Measurements from ENCODE around the gene CYTH3.
"Not testable (repeated sequence)": the region's sequence is repeated elsewhere in the genome, so short reads cannot be mapped to it uniquely, and the experiment has no call there.

Gene CYTH3

GRCh38 chr7:6154542-6155404 is 117.7 kb downstream of the CYTH3 start:
- in situ Hi-C loops (cut with MboI; ENCODE audit: low sequenced_read_pairs) = no loop called here

DNA sequence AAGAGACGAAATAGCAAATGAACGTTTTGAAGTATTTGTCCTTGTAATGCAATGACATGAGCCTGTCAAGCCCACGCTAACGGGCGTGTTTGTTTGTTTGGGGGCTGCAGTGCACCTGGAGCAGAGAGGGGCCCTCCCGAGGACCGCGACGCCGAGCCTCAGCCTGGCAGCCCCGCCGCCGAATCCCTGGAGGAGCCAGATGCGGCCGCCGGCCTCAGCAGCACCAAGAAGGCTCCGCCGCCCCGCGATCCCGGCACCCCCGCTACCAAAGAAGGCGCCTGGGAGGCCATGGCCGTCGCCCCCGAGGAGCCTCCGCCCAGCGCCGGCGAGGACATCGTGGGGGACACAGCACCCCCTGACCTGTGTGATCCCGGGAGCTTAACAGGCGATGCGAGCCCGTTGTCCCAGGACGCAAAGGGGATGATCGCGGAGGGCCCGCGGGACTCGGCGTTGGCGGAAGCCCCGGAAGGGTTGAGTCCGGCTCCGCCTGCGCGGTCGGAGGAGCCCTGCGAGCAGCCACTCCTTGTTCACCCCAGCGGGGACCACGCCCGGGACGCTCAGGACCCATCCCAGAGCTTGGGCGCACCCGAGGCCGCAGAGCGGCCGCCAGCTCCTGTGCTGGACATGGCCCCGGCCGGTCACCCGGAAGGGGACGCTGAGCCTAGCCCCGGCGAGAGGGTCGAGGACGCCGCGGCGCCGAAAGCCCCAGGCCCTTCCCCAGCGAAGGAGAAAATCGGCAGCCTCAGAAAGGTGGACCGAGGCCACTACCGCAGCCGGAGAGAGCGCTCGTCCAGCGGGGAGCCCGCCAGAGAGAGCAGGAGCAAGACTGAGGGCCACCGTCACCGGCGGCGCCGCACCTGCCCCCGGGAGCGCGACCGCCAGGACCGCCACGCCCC is 118.5 kb downstream of the CYTH3 start:
- in situ Hi-C loops (cut with MboI; ENCODE audit: low sequenced_read_pairs) = no loop called here

- in situ Hi-C loops (cut with MboI; ENCODE audit: low sequenced_read_pairs) = no loop called here
Measured at GRCh38 chr7:6151994-6152735, 120.3 kb downstream of the CYTH3 start.

GRCh38 chr7:6151527-6151926 is 120.9 kb downstream of the CYTH3 start:
- in situ Hi-C loops (cut with MboI; ENCODE audit: low sequenced_read_pairs) = not testable (repeated sequence)

DNA sequence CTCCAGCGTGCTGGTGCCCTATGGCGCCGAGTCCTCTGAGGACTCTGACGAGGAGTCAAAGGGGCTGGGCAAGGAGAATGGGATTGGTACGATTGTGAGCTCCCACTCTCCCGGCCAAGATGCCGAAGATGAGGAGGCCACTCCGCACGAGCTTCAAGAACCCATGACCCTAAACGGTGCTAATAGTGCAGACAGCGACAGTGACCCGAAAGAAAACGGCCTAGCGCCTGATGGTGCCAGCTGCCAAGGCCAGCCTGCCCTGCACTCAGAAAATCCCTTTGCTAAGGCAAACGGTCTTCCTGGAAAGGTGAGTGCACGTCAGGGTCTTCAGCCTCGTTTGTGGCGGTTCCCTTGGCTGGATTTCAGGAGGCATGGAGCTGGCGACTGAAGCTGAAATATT is 122.4 kb downstream of the CYTH3 start:
- in situ Hi-C loops (cut with MboI; ENCODE audit: low sequenced_read_pairs) = no loop called here

DNA sequence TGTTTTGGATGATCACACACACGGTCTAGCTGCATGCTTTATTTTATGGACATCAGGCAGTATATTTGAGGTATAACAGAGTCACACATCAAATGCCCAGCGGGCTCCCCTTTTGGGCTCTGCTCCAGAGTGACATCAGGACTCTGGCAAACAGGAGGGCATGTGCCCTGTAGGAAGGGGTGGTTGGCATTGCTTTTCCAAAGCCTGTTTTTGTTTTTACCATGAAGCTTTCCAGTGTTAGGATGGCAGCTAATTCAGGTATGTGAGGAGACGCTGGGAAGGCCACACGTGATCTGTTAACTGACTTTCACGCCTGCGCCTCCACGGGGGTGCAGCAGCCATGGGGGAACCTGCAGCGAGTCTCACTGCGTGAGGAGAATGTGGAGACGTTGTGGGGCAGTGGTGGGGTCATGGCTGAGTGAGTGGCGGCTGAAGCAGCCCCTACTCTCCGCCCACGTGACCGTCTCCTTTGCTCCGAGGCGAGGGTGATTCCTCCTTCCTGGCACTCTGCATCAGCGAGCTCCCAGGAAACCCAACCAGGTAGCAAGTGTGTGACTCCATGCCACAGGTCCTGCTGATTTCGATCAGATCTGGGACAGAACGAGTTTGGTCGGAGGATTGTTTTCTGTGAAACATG is 123.6 kb downstream of the CYTH3 start:
- in situ Hi-C loops (cut with MboI; ENCODE audit: low sequenced_read_pairs) = no loop called here

GRCh38 chr7:6147627-6148026 is 124.8 kb downstream of the CYTH3 start:
- in situ Hi-C loops (cut with MboI; ENCODE audit: low sequenced_read_pairs) = no loop called here

- in situ Hi-C loops (cut with MboI; ENCODE audit: low sequenced_read_pairs) = no loop called here
Measured at GRCh38 chr7:6146666-6147065, 125.8 kb downstream of the CYTH3 start.

- in situ Hi-C loops (cut with MboI; ENCODE audit: low sequenced_read_pairs) = no loop called here
Measured at GRCh38 chr7:6143997-6144396, 128.4 kb downstream of the CYTH3 start.

DNA sequence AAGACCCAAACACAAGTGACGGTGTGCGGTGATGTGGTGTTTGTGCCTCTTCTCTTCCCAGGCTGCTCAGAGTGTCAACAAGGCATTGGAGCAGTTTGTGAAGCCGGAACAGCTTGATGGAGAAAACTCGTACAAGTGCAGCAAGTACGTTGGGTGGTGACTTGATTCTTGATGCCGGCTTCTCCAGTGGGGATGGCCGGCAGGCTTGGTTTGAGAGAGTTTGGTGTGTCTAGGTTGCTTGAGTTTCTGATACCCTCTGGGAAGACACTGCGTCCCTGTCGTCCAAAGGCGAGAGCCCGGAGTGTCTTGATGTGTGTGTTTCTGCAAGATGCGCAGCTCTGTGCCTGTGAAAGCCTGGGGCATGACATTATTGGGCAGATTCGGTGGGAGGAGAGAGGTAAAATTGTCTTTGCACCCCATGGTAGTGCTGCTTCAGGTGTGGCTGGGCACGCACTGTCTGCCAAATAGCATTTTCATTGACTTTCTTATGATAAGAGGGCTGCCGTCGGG is 129.5 kb downstream of the CYTH3 start:
- in situ Hi-C loops (cut with MboI; ENCODE audit: low sequenced_read_pairs) = no loop called here

DNA sequence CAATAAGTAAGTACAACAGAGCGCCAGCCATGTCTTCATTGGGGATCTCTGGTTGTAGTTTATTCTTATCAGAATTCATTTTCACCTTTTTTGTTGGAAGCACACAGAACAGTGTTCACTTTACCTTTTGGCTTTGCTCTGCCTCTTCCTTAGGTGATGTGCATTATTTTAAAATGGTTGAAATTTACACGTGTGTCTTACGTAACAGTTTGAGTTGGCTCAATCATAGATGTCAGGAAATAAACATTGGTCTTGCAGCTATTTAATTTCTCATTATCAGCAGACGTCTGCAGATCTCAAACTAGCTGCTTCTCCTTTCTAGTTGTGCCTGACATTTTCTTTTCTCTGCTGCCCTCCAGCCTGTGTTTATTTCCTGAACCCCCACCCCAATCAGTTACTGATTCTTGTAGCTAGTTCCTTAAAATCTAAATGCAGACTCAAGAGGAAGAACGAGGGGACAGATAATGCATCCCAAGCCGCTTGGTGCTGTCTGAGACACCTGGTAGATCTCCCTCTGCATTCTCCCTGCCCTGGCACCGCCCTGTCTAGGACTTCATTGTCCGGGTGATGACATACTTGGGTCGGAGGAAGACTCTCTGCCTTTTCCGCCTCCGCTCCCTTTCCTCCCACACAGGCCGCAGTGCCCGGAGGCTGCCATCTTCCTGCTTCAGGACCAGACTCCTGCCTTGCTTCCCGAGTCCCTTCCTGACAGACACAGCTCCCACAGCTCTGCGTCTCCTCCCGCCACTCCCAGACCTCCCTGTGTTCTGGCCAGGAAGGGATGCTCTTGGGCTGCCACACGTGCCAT is 133.0 kb downstream of the CYTH3 start:
- in situ Hi-C loops (cut with MboI; ENCODE audit: low sequenced_read_pairs) = no loop called here

DNA sequence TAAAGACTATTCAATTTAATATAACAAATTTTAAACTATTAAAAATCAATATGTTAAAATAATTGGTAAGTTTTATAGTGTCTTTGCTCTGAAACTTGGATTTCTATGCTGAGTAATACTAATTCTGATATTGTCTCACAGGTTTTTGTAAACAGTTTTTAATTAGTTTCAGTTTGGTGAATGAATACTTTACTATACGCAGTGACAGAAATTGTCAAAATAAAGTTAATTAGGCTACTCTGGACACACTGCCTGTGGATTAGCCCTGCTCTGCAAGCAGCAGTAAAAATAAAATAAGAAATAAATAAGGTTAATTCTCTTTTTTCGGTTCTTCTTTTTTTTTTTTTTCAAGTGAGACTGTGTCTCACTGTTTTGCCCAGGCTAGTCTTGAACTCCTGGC is 135.9 kb downstream of the CYTH3 start:
- in situ Hi-C loops (cut with MboI; ENCODE audit: low sequenced_read_pairs) = no loop called here

GRCh38 chr7:6133249-6133648 is 139.2 kb downstream of the CYTH3 start:
- in situ Hi-C loops (cut with MboI; ENCODE audit: low sequenced_read_pairs) = no loop called here

DNA sequence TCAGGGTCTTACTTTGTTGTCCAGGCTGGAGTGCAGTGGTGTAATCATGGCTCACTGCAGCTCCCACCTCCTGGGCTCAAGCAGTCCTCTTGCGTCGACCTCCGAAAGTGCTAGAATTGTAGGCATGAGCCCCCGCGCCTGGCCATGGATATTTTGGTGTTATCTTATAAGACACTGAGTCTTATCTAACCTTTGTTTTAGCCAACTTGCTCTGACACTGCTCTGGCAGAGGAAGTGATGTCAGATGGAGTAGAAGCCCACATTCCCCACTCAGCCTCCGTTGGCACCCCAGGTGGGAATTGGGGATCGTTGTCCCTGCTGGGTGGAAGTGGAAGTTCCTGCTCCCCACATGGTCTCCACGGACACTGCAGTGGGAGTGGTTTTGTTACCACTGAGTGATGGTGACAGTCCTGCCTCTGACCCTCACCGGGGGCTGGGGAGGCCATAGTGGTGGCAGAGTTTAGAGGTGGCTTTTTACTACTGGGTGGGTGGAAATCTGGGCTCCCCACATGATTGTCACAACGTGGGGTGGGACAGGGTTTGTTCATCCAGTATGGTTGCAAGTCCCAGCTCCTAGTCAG is 142.3 kb downstream of the CYTH3 start:
- in situ Hi-C loops (cut with MboI; ENCODE audit: low sequenced_read_pairs) = no loop called here

DNA sequence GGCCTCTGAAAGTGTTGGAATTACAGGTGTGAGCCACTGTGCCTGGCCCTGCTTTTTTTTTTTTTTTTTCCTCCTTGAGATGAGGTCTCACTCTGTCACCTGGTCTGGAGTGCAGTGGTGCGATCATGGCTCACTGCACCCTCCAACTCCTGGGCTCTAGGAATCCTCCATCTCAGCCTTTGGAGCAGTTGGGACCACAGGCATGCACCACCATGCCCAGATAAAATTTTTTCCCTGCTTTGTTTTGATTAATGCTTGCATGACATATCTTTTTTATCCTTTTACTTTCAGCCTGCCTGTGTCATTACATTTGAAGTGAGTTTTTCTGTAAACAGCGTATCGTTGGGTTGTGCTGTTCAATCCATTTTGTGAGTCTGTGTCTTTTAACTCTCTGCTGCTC is 144.2 kb downstream of the CYTH3 start:
- in situ Hi-C loops (cut with MboI; ENCODE audit: low sequenced_read_pairs) = no loop called here

DNA sequence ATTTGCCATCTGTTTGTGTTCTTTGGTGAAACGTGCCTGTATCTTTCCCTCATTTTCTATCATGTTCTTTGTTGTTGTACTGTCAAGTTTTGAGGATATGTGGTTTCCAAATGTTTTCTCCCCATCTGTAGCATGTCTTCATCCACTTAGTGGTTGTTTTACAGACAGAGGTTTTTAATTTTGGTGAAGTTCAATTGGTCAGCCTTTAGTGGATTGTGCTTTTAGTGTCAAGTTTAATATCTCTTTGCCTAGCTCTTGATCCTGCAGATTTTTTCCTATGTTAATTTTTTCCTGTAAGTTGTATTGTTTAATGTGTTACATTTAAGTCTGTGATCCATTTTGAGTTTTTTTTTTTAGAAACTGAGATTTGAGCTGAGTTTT is 145.3 kb downstream of the CYTH3 start:
- in situ Hi-C loops (cut with MboI; ENCODE audit: low sequenced_read_pairs) = no loop called here

- in situ Hi-C loops (cut with MboI; ENCODE audit: low sequenced_read_pairs) = no loop called here
Measured at GRCh38 chr7:6123843-6124242, 148.6 kb downstream of the CYTH3 start.

DNA sequence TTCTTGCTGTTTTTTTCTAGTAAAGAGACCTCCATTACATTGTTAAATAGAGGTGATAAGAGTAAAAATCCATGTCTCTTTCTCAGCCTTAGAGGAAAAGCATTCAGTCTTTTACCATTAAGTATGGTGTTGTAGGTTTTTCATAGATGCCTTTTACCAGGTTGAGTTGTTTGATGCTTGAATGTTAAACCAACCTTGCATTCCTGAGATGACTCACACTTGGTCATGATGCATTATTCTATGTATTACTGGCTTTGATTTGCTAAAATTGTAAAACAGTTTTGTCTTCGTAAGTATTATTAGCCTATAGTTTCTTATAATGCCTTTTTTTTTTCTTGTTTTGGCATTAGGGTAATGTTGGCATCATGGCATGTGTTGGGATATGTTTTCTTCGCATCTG is 151.3 kb downstream of the CYTH3 start:
- in situ Hi-C loops (cut with MboI; ENCODE audit: low sequenced_read_pairs) = no loop called here

DNA sequence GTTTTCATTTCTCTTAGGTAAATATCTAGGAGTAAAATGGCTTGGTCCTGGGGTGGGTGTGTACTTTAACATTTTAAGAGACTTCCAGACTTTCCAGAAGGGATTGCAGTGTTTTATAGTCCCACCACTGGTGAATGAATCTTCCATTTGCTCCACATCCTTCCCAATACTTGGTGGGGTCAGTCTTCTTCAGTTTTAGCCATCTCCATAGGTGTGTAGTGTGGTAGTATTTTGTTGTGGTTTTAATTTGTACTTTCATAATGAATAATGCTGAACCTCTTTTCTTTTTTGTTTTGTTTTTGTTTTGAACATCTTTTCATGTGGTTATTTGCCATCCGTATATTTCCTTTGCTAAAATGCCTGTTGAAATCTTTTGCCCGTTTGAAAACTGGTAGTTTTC is 154.9 kb downstream of the CYTH3 start:
- in situ Hi-C loops (cut with MboI; ENCODE audit: low sequenced_read_pairs) = no loop called here
